ENCODE results near the gene FHOD3. TPM values are rescaled to one million over a fixed set of nuclear protein-coding genes. Genes with fewer than 3 reads are reported as not detected.

Gene FHOD3
- not detected for total RNA-seq

- Mint-ChIP-seq H3K9me3 (no peaks in the 10 kb centered on the region), H3K36me3 (no peaks in the 10 kb centered on the region), H3K27ac (no peak within 1 kb of the TSS)
- peak in 1 of 2 donors; percentile 12 for DNase-seq (ENCODE audit: low spot score in 2 of 2)
- ATAC-seq: peak; percentile 33 to 61
Observed at GRCh38 chr18:36297417-36298125, at the start of gene FHOD3. Gene FHOD3, plus strand, starts transcription at chr18:36297713. Its CDS starts 123 bp downstream, at chr18:36297836.

GRCh38 chr18:36249392-36249791 lies 48.1 kb upstream of the FHOD3 start:
- no peak for ATAC-seq
- H3K36me3 Mint-ChIP-seq: peaks cover 0 to 12% of the 10 kb centered on the region in 2 donors
- peaks cover 10 to 14% of the 10 kb centered on the region in 2 donors for H3K9me3 Mint-ChIP-seq
- no peak overlapping the region for H3K27ac Mint-ChIP-seq
- no peak for DNase-seq (ENCODE audit: low spot score in 2 of 2)

- DNase-seq (ENCODE audit: low spot score in 2 of 2) (no peak), ATAC-seq (no peak)
- peaks cover 0 to 12% of the 10 kb centered on the region in 2 donors for H3K36me3 Mint-ChIP-seq
- no peak overlapping the region for H3K27ac Mint-ChIP-seq
- peaks cover 6 to 11% of the 10 kb centered on the region in 2 donors for H3K9me3 Mint-ChIP-seq
Observed at GRCh38 chr18:36250827-36251226, 46.7 kb upstream of the FHOD3 start.

GRCh38 chr18:36255072-36255698 lies 42.3 kb upstream of the FHOD3 start:
- Mint-ChIP-seq H3K27ac (no peak overlapping the region), H3K36me3 (no peaks in the 10 kb centered on the region), H3K9me3 (no peaks in the 10 kb centered on the region)
- DNase-seq (ENCODE audit: low spot score in 2 of 2) (no peak), ATAC-seq (no peak)

GRCh38 chr18:36256094-36256493 lies 41.4 kb upstream of the FHOD3 start:
- ATAC-seq (no peak), DNase-seq (ENCODE audit: low spot score in 2 of 2) (no peak)
- Mint-ChIP-seq H3K27ac (no peak overlapping the region), H3K36me3 (no peaks in the 10 kb centered on the region), H3K9me3 (no peaks in the 10 kb centered on the region)

- Mint-ChIP-seq H3K36me3 (no peaks in the 10 kb centered on the region), H3K9me3 (no peaks in the 10 kb centered on the region), H3K27ac (no peak overlapping the region)
- ATAC-seq: no peak
- DNase-seq (ENCODE audit: low spot score in 2 of 2): no peak
Observed at GRCh38 chr18:36262971-36263370, 34.5 kb upstream of the FHOD3 start.

GRCh38 chr18:36264283-36264682 lies 33.2 kb upstream of the FHOD3 start:
- no peak for DNase-seq (ENCODE audit: low spot score in 2 of 2)
- no peaks in the 10 kb centered on the region for H3K9me3 Mint-ChIP-seq
- ATAC-seq: no peak
- no peak overlapping the region for H3K27ac Mint-ChIP-seq
- H3K36me3 Mint-ChIP-seq: no peaks in the 10 kb centered on the region

GRCh38 chr18:36265015-36265414 lies 32.5 kb upstream of the FHOD3 start:
- no peaks in the 10 kb centered on the region for H3K9me3 Mint-ChIP-seq
- DNase-seq (ENCODE audit: low spot score in 2 of 2) (no peak), ATAC-seq (no peak)
- no peaks in the 10 kb centered on the region for H3K36me3 Mint-ChIP-seq
- no peak overlapping the region for H3K27ac Mint-ChIP-seq

GRCh38 chr18:36269157-36269556 lies 28.4 kb upstream of the FHOD3 start:
- Mint-ChIP-seq H3K9me3 (no peaks in the 10 kb centered on the region), H3K36me3 (no peaks in the 10 kb centered on the region), H3K27ac (no peak overlapping the region)
- DNase-seq (ENCODE audit: low spot score in 2 of 2): no peak
- no peak for ATAC-seq

- Mint-ChIP-seq H3K36me3 (no peaks in the 10 kb centered on the region), H3K9me3 (no peaks in the 10 kb centered on the region), H3K27ac (no peak overlapping the region)
- no peak for ATAC-seq
- DNase-seq (ENCODE audit: low spot score in 2 of 2): no peak
Observed at GRCh38 chr18:36271153-36271552, 26.4 kb upstream of the FHOD3 start.

- no peak for DNase-seq (ENCODE audit: low spot score in 2 of 2)
- Mint-ChIP-seq H3K36me3 (no peaks in the 10 kb centered on the region), H3K27ac (no peak overlapping the region), H3K9me3 (no peaks in the 10 kb centered on the region)
- no peak for ATAC-seq
Observed at GRCh38 chr18:36273347-36273746, 24.2 kb upstream of the FHOD3 start.

- DNase-seq (ENCODE audit: low spot score in 2 of 2) (no peak), ATAC-seq (no peak)
- no peak overlapping the region for H3K27ac Mint-ChIP-seq
- no peaks in the 10 kb centered on the region for H3K9me3 Mint-ChIP-seq
- H3K36me3 Mint-ChIP-seq: no peaks in the 10 kb centered on the region
Observed at GRCh38 chr18:36274083-36274715, 23.3 kb upstream of the FHOD3 start.

GRCh38 chr18:36275561-36275960 lies 22.0 kb upstream of the FHOD3 start:
- no peaks in the 10 kb centered on the region for H3K36me3 Mint-ChIP-seq
- no peak for ATAC-seq
- H3K9me3 Mint-ChIP-seq: no peaks in the 10 kb centered on the region
- no peak for DNase-seq (ENCODE audit: low spot score in 2 of 2)
- H3K27ac Mint-ChIP-seq: no peak overlapping the region

- Mint-ChIP-seq H3K36me3 (no peaks in the 10 kb centered on the region), H3K9me3 (no peaks in the 10 kb centered on the region), H3K27ac (no peak overlapping the region)
- DNase-seq (ENCODE audit: low spot score in 2 of 2) (no peak), ATAC-seq (no peak)
Observed at GRCh38 chr18:36279001-36279400, 18.5 kb upstream of the FHOD3 start.

GRCh38 chr18:36281936-36282335 lies 15.6 kb upstream of the FHOD3 start:
- no peaks in the 10 kb centered on the region for H3K36me3 Mint-ChIP-seq
- H3K9me3 Mint-ChIP-seq: no peaks in the 10 kb centered on the region
- DNase-seq (ENCODE audit: low spot score in 2 of 2) (no peak), ATAC-seq (no peak)
- H3K27ac Mint-ChIP-seq: no peak overlapping the region

- DNase-seq (ENCODE audit: low spot score in 2 of 2) (no peak), ATAC-seq (no peak)
- Mint-ChIP-seq H3K27ac (no peak overlapping the region), H3K9me3 (no peaks in the 10 kb centered on the region), H3K36me3 (no peaks in the 10 kb centered on the region)
Observed at GRCh38 chr18:36283448-36283847, 14.1 kb upstream of the FHOD3 start.

- no peaks in the 10 kb centered on the region for H3K36me3 Mint-ChIP-seq
- no peak for DNase-seq (ENCODE audit: low spot score in 2 of 2)
- ATAC-seq: no peak
- no peaks in the 10 kb centered on the region for H3K9me3 Mint-ChIP-seq
- H3K27ac Mint-ChIP-seq: no peak overlapping the region
Observed at GRCh38 chr18:36284268-36284667, 13.2 kb upstream of the FHOD3 start.
